GM18870 (cell line): ENCODE results near the gene MAD1L1.

Source experiments
- ATAC-seq: cut with Tn5 transposase; IDR thresholded peaks from one replicate; pipeline ENCODE4 v1.9.1; 2021; ENCODE audit warnings: moderate library complexity; ENCODE audit not compliant: unreplicated experiment

MAD1L1 gene

GRCh38 chr7:2219606-2220005, 13.1 kb downstream of the MAD1L1 start:
- ATAC-seq = no peak

GRCh38 chr7:2219136-2219535, 13.6 kb downstream of the MAD1L1 start:
- no peak for ATAC-seq

- no peak for ATAC-seq
Measured at GRCh38 chr7:2218444-2218785, 14.3 kb downstream of the MAD1L1 start.

GRCh38 chr7:2217716-2218443, 14.9 kb downstream of the MAD1L1 start:
- ATAC-seq = no peak

- ATAC-seq = no peak
Measured at GRCh38 chr7:2217206-2217605, 15.5 kb downstream of the MAD1L1 start.

- no peak for ATAC-seq
Measured at GRCh38 chr7:2215851-2216250, 16.9 kb downstream of the MAD1L1 start.

- ATAC-seq = no peak
Measured at GRCh38 chr7:2214636-2215035, 18.1 kb downstream of the MAD1L1 start.

GRCh38 chr7:2213551-2214215, 19.1 kb downstream of the MAD1L1 start:
- ATAC-seq = no peak

GRCh38 chr7:2212906-2213305, 19.8 kb downstream of the MAD1L1 start:
- ATAC-seq = no peak

- no peak for ATAC-seq
Measured at GRCh38 chr7:2211926-2212325, 20.8 kb downstream of the MAD1L1 start.

- ATAC-seq = no peak
Measured at GRCh38 chr7:2211259-2211880, 21.4 kb downstream of the MAD1L1 start.

- ATAC-seq = no peak
Measured at GRCh38 chr7:2210551-2211258, 22.0 kb downstream of the MAD1L1 start.

GRCh38 chr7:2209961-2210323, 22.8 kb downstream of the MAD1L1 start:
- peak; percentile 28 for ATAC-seq

GRCh38 chr7:2209146-2209960, 23.4 kb downstream of the MAD1L1 start:
- ATAC-seq = peak; percentile 62

GRCh38 chr7:2208712-2209111, 24.0 kb downstream of the MAD1L1 start:
- ATAC-seq = no peak

- no peak for ATAC-seq
Measured at GRCh38 chr7:2205036-2205780, 27.5 kb downstream of the MAD1L1 start.

- no peak for ATAC-seq
Measured at GRCh38 chr7:2204446-2204845, 28.3 kb downstream of the MAD1L1 start.

GRCh38 chr7:2203766-2204300, 28.9 kb downstream of the MAD1L1 start:
- ATAC-seq = no peak

- ATAC-seq = no peak
Measured at GRCh38 chr7:2202901-2203765, 29.6 kb downstream of the MAD1L1 start.
